HG02623 (cell line): ENCODE results near the gene TSNAXIP1.

Experiments
- ATAC-seq: cut with Tn5 transposase; IDR thresholded peaks from one replicate; pipeline ENCODE4 v1.9.1; 2021; ENCODE audit warnings: moderate library complexity; ENCODE audit not compliant: unreplicated experiment

Gene TSNAXIP1

DNA sequence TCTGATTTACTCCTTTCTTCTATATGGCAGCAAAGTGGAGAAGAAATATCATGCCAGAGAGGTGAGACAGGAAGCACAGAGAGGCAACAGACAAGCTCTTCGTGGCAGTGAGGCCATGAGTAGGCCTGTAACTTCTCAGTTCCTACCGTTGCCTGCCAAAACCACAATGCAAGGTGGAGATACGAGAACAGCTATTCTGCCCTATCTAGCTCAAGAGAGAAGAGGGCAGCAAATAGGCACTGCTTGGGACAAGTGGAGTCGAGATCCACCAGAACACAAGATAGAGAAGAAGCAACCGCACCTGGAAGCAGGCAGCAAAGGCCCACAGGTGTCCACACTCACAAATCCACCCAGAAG lies 25.1 kb upstream of the TSNAXIP1 start:
- no peak for ATAC-seq

DNA sequence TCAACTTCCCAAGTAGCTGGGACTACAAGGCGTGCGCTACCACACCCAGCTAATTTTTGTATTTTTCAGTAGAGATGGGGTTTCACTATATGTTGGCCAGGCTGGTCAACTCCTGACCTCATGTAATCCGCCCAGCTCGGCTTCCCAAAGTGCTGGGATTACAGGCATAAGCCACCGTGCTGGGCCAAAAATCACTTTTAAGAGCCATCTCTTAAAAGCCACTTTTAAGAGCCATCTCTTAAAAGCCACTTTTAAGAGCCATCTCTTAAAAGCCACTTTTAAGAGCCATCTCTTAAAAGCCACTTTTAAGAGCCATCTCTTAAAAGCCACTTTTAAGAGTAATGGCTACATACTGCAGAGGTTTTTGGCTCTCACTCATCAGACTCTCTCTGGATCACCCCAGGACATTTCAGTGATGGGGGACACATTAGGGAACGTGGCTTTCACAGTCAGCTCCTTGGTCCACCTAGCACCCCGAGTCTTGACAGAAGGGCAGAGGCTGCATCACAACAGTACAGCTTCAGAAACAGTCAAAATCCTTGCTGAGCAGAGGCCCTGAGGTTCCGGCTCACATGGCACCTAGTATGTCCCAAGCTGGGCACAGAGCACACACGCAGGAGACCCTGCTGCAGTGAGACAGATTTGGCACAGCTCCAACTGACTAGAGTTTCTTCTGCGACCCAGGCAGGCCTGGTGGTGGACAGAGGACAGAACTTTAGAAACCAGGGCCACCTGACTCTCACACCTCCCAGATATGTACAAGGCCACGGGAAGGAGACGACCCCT lies 23.9 kb upstream of the TSNAXIP1 start:
- no peak for ATAC-seq

DNA sequence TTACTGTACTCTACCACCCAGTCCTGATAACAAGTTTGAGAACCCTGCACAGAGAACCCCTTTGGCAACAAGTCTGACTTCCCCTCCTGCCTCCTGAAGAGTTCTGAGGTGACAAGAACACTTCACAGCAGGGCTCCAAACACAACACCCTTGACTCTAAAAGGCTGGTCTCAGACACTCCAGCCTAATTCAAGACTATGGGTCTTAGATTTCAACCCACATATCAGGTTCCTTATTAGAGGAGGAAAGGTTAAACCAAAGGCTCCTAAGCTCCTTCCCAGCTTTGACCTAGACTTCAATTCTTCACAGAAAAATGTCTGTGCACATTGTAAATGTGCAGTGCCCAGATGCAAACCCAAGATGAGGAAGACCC lies 23.4 kb upstream of the TSNAXIP1 start:
- ATAC-seq: no peak

DNA sequence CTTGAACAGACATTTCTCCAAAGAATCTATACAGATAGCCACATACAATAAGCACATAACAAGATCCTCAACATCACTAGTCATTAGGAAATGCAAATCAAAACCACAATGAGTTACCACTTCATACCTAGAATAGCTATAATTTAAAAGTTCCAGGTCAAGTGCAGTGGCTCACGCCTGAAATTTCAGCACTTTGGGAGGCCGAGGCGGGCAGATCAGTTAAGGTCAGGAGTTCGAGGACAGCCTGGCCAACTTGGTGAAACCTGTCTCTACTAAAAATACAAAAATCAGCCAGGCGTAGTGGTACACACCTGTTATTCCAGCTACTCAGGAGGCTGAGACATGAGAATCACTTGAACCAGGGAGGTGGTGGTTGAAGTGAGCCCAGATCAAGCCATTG lies 20.2 kb upstream of the TSNAXIP1 start:
- no peak for ATAC-seq

DNA sequence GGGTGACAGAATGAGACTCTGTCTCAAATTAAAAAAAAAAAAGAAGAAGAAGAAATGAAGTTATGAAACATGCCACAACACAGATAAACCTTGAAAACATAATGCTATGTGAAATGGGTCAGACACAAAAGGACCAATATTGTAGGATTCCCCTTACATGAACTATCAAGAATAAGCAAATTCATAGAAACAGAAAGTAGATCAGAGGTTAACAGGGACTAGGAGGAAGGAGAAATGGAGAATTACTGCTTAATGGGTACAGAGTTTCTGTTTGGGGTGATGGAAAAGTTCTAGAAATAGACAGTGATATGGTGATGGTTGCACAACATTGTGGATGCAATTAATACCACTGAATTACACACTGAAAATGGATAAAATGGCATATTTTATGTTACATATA lies 16.6 kb upstream of the TSNAXIP1 start:
- ATAC-seq: no peak

DNA sequence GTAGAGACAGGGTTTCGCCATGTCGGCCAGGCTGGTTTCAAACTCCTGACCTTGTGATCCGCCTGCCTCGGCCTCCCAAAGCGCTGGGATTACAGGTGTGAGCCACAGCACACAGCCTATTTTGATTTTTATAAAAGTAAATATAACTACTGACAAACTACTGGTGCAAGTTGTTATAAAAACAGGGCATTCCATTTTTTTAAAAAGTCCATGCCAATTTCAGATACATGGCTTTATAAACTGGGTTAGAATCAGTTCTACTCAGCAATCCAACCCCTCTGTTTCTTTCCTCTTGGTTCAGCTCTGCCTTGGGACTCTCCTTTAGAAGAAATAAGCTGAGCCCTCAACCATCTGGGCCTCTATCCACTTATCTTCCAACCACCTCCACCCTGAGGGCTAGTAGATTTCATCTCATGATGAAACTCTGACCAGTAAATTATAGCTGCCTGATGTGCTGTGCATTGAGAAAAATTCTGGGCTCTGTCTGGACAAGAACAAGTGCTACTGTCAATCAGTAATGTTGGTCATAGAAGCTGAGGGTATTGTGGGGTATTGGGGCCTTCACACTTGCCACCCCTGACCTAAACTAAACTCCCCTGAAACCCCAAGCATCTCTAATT lies 10.5 kb upstream of the TSNAXIP1 start:
- no peak for ATAC-seq

DNA sequence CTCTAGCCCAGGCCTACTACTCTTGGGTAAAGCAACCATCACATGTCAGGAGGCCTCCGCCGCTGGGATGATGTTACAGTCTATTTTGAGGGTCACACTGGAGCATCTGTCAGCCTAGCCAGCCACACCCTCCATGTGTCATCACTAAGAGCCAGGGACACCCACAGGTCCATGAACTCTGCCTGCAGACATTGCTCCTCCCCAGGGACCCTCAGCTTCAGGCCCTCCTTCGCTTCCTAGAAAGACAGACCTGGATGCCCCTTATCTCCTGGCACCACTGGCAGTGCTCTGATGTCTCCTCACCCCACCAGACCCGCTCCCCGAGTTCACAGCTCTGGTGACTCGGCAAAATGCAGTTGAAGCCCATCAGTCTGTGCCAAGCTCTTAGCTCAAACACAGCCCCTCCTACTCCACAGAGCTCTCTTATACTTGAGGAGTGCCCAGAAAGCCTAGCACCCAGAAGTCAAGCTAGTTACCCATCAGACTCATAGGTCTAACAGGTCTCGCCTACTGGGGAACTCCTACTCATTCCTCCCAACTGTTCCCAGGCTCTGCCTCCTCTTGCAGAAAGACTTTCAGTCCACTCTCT lies 6.3 kb upstream of the TSNAXIP1 start:
- ATAC-seq: no peak

DNA sequence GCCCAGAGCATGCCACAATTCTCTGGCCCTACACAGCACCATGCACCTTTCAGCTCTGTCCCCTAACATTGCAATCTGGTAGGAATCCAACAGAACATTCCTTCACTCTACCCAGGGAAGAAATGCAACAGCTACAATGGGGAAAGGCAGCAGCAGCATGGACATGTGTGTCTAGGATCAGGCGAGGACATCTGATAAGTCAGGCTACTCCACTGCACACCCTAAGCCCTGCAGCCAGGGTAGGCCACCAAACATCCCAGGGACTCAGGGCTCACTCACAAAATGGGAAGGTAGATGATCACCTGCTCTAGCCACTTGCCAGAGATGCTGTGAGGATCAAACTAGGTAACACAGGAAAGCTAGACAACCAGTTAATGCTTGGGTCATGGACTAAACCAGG lies 5.4 kb upstream of the TSNAXIP1 start:
- no peak for ATAC-seq

DNA sequence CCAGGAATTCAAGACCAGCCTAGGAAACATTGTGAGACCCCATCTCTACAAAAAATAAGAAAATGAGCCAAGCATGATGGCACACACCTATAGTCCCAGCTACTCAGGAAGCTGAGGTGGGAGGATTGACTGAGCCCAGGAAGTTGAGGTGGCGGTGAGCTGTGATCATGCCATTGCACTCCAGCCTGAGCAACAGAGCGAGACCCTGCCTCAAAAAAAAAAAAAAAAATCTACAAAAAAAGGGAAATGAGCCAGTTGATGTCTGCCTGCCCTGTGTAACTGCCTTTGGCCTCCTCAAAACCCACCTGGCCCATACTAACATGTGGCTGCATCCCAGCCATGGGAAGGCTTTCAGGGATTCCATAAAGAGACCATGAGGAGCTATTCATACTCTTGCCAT lies 4.8 kb upstream of the TSNAXIP1 start:
- ATAC-seq: no peak

DNA sequence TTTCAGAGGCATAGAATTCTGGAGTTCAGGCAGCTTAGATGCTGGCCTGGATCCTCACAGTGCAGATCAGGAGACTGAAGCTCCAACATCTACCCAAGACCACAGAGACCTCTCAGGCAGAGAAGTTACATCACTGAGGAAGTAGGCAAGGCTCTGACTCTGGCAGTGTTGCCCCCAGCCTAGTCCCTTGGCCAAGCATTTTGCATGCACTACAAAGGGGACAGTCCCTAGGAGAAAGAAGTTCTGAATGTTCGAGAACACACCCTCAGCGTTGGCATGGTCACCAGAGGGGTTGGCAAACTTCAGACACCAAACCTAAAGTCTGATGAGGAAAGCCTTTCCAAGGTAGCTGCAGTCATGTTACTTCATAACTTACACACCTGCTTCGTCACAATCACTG lies 2.8 kb upstream of the TSNAXIP1 start:
- no peak for ATAC-seq

DNA sequence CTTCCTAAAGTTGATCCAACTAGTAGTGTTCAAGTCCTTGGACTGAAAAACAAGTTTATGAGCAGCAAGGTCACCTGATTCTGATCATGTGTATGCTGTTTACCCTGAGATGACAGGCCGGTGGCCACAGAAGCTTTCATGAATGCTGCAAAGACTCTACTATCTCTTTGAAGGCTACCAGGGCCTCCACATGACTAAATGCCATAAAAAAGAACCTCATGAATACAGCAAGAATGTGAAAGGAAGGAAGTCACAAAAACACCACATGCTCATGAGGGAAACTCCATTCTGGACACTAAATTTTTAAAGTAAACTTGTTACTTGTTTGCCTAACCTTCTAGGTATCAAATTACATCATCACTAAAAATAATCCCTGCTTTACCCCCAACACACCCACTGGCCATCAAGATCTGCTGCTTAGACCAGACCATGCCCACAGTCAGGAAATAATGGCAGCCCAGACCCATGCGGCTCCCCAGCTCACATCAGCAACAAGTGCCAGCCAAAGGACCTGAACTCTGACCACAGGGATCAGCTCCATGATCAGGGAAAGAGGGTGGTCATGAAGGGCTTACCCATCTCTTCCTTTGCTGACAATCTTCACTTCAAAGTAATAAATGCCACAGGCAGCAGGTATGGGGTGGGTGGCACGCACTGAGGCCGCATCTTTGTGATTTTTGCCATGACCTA lies 1.7 kb upstream of the TSNAXIP1 start:
- ATAC-seq: no peak

DNA sequence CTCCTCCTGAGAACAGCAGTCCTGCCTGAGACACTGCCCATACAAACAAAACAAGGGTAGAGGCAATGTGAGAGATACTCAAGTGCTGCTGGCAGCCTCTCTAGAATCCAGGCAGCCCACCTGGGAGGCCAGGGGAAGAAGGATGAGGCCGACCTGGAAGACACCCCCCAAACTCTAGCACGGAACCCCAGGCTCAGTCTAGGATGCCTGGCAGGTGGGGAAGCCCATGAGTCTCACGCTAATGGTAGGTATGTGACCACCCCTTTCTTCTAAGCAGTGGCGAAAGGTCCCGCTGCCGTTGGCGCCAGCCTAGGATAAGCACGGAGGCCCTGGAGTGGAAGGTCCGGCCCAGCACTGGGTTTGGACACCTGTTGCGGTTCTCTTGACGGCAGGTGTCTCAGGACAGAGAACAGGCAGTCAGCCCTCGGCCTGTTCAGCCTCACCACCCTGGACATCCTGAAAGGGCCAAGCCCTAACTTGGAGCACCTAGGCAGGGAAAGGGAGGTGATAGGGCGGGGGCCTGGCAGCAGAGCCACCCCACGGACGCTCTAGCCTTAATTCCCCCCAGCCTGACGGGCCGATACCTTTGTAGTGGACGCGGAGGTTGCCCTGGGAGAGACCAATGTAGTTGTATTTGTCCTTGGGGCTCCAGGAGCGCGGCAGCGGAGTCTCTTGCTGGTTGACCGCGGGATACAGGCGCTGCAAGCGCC lies 816 bp upstream of the TSNAXIP1 start:
- no peak for ATAC-seq

DNA sequence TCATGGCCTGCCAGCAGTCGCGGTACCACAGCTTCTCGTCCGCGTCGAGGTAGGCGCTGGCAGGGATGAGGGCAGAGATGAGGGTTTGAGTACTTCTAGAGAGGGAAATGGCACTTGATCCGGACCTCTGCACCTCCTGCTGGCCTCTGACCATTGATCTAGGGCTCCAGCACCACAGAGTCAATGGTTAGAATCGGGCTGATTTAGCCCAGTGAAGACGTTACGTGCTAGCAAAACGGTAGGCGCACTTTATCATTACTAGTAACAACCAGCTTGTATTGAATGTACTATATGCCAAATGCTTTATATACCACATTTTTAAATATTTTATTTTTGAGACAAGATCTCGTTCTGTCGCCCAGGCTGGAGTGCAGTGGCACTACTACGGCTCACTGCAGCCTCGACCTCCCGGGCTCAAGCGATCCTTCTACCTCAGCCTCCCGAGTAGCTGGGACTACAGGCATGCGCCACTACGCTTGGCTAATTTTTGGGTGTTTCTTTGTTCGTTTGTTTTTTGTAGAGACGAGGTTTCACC lies 526 bp downstream of the TSNAXIP1 start:
- ATAC-seq: no peak

DNA sequence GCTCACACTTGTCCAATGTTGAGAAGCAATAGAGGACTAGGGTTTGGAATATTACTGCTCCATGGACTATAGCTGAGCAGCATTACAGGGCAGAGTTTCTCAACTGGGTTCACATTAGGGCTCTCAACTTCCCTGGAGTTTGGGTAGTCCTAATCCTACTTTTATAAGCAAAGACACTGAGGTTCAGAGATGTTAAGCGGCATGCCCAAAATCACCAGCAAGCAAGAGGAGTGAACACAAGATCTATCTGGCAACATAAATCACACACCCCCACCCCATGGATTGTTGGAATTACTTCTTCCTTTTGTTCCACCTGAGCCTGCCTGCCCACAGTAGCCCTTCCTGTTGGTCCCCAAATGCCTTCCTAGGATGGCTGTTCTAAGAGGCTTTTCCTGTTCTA lies 5.2 kb downstream of the TSNAXIP1 start:
- no peak for ATAC-seq

DNA sequence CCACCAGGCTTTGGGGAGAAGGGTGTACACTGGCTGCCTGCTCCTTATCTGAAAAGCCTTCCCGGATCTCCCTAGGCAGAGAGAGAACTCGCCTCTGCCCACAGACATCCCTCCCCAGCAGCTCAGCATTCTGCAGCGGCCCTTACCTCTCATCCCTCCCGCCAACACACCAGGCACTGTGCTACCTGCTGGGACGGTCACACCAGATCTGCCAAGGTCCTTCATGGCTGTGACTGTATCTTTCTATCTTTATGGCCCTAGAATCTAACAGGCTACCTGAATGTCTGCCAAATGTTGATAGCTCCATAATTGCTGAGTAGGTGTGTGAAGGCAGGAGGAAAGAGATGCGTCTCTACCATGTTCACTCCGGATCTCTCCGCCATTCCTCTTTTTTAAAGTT lies 7.9 kb downstream of the TSNAXIP1 start:
- ATAC-seq: no peak

DNA sequence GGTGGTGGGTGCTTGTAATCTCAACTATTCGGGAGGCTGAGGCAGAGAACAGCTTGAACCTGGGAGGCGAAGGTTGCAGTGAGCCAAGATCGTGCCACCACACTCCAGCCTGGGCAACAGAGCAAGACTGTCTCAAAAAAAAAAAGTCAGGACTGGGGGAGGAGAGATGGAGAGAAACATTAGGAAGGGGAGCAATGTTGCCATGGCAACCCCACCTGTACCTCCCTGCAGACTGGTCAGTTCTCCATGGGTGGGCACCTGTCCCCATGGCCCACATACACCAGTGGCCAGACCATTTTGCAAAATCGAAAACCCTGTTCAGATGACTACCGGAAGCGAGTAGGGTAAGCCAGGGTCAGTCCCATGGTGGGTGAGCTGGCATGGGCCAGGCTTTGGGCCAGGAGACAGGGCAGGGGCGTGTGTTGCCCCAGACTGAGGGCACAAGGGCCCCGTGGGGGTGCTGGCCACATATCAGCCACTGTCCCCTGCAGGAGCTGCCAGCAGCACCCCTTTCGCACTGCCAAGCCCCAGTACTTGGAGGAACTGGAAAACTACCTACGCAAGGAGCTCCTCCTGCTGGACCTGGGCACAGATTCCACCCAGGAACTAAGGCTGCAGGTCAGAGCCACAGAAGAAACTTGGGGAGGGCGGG lies 14.0 kb downstream of the TSNAXIP1 start:
- no peak for ATAC-seq

DNA sequence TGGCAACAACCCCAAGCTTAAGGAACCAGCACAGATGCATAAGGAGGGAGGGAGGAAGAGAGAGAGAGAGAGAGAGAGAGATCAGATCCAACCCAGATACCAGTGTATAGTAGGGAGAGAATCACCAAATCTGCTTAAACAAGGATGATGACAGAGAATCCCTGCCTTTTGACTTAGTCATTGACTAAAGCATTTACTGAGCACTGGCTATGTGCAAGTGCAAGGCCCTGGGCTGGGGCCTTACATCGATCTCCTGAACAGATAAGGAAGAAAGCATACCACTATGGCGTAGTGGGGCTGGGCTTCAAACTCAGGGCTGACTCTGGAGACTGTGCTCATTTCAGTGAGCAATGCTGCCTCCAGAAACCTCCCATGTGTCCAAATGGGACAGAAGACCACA lies 15.8 kb downstream of the TSNAXIP1 start:
- no peak for ATAC-seq

DNA sequence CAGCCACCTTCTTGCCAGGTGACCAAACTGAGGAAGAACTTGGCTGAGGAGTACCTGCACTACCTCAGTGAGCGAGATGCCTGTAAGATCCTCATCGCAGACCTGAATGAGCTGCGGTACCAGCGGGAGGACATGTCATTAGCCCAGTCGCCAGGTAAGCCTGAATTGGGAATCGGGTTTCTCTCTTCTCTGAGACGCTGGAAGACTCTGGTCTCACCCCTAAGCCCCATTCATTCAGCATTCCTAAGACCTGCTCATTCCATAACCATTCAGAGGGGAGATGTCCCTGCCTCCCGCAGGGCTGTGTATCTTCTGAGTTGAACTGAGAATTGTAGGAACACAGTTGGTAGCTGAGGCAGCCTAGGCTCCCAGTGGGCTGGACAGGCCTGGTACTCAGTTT lies 18.4 kb downstream of the TSNAXIP1 start:
- ATAC-seq: no peak

DNA sequence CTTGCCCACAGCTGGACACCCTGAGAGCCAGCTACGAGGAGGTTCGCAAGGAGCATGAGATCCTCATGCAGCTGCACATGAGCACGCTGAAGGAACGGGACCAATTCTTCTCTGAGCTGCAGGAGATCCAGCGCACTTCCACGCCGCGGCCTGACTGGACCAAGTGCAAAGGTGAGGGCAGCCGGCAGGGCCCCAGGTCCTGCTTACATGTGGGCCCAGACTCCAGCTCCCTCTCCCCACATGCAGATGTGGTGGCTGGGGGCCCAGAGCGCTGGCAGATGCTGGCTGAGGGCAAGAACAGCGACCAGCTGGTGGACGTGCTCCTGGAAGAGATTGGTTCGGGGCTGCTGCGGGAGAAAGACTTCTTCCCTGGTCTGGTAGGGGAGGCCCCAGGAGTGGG lies 19.2 kb downstream of the TSNAXIP1 start:
- ATAC-seq: no peak

DNA sequence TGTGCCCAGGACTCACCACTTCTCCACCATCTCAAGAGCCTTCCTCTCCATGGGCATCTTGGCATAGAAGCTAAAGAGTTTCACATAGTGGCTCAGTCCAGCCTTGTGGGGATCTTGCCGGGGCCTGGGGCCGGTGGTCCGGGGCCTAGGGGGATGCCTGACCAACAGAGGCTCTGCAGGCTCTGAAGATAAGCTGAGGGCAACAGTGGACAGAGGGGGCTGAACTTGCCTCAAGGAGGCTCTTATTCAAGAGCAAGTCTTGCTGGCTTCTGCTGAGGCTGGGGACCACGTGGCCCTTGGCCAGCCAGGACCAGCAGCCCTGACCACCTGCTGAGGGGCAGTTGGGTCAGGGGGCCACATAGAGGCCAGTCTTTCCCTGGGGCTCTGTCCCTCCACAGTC lies 22.0 kb downstream of the TSNAXIP1 start:
- no peak for ATAC-seq

DNA sequence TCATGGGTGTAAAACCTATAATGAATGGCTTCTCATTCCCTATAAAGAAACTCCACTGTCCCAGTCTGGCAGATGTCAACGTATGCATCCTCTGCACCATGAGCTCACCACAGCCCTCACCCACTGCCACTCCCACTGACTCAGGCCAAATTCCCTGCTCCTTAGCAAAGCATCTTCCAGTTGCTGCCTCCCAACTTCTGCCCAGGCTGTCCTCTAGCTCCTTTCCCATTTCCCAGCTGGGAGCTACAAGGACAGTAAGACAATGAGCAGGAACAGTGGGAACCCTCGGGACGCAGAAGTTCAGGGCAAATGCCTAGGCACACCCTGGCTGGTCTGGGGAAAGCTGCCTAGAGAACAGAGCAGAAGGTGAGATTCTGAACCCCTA lies 26.3 kb downstream of the TSNAXIP1 start:
- no peak for ATAC-seq
